ENCODE data around the gene RASGRP2. TPM values are rescaled to one million over a fixed set of nuclear protein-coding genes. Genes with fewer than 3 reads are reported as not detected.

The RASGRP2 gene
- total and polyA plus RNA-seq, 2 of the 8 experiments (the other 6 are each of a cell fraction or from before 2014, with no cell fraction given), result 40.6 to 45.7 TPM

DNA sequence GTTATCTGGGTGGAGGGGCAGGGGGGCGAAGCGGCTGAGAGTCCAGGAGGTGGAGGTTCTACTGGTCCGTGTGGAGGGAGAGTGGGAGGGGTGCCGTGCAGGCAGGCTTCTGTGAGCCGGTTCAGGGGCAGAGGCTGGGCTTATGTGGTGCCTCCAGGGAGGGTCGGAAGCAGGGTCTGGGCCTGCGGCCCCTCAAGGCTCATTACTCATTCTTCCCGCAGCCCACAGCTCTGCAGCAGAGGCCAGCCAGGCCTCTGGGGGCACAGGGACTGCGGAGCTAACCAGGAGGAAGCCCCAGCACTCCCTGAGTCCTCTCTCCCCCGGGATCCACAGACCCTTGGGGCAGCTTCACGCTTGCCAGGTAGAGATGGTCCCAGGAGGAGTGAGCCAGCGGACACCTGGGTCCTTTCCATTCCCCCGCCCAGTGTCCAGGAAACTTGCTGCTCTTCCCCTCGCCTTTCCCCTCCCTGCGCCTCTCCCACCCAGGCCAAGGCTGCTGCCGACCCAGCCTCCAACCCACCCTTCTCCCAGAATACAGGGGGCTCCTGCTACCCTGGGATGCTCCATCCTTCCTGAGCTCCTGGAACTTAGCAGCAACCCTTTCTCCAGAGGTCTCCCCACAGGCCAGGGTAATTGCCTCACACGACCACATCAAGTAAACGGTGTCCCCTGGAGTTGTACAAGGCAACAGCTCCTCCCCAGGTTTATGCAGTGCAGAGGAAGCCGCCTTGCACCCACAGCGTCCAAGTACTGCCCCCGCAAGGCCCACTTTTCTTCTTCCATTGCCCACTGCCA is 27.3 kb downstream of the RASGRP2 start (continued):
- TF ChIP-seq, protein P1, sequence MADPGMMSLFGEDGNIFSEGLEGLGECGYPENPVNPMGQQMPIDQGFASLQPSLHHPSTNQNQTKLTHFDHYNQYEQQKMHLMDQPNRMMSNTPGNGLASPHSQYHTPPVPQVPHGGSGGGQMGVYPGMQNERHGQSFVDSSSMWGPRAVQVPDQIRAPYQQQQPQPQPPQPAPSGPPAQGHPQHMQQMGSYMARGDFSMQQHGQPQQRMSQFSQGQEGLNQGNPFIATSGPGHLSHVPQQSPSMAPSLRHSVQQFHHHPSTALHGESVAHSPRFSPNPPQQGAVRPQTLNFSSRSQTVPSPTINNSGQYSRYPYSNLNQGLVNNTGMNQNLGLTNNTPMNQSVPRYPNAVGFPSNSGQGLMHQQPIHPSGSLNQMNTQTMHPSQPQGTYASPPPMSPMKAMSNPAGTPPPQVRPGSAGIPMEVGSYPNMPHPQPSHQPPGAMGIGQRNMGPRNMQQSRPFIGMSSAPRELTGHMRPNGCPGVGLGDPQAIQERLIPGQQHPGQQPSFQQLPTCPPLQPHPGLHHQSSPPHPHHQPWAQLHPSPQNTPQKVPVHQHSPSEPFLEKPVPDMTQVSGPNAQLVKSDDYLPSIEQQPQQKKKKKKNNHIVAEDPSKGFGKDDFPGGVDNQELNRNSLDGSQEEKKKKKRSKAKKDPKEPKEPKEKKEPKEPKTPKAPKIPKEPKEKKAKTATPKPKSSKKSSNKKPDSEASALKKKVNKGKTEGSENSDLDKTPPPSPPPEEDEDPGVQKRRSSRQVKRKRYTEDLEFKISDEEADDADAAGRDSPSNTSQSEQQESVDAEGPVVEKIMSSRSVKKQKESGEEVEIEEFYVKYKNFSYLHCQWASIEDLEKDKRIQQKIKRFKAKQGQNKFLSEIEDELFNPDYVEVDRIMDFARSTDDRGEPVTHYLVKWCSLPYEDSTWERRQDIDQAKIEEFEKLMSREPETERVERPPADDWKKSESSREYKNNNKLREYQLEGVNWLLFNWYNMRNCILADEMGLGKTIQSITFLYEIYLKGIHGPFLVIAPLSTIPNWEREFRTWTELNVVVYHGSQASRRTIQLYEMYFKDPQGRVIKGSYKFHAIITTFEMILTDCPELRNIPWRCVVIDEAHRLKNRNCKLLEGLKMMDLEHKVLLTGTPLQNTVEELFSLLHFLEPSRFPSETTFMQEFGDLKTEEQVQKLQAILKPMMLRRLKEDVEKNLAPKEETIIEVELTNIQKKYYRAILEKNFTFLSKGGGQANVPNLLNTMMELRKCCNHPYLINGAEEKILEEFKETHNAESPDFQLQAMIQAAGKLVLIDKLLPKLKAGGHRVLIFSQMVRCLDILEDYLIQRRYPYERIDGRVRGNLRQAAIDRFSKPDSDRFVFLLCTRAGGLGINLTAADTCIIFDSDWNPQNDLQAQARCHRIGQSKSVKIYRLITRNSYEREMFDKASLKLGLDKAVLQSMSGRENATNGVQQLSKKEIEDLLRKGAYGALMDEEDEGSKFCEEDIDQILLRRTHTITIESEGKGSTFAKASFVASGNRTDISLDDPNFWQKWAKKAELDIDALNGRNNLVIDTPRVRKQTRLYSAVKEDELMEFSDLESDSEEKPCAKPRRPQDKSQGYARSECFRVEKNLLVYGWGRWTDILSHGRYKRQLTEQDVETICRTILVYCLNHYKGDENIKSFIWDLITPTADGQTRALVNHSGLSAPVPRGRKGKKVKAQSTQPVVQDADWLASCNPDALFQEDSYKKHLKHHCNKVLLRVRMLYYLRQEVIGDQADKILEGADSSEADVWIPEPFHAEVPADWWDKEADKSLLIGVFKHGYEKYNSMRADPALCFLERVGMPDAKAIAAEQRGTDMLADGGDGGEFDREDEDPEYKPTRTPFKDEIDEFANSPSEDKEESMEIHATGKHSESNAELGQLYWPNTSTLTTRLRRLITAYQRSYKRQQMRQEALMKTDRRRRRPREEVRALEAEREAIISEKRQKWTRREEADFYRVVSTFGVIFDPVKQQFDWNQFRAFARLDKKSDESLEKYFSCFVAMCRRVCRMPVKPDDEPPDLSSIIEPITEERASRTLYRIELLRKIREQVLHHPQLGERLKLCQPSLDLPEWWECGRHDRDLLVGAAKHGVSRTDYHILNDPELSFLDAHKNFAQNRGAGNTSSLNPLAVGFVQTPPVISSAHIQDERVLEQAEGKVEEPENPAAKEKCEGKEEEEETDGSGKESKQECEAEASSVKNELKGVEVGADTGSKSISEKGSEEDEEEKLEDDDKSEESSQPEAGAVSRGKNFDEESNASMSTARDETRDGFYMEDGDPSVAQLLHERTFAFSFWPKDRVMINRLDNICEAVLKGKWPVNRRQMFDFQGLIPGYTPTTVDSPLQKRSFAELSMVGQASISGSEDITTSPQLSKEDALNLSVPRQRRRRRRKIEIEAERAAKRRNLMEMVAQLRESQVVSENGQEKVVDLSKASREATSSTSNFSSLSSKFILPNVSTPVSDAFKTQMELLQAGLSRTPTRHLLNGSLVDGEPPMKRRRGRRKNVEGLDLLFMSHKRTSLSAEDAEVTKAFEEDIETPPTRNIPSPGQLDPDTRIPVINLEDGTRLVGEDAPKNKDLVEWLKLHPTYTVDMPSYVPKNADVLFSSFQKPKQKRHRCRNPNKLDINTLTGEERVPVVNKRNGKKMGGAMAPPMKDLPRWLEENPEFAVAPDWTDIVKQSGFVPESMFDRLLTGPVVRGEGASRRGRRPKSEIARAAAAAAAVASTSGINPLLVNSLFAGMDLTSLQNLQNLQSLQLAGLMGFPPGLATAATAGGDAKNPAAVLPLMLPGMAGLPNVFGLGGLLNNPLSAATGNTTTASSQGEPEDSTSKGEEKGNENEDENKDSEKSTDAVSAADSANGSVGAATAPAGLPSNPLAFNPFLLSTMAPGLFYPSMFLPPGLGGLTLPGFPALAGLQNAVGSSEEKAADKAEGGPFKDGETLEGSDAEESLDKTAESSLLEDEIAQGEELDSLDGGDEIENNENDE (IDR thresholded peaks at IDR 0.05; ENCODE audit: insufficient replicate concordance, low read length), result no peak
